GM12875 (cell line): Measurements from ENCODE around the gene SORCS1.

Experiments
- H3K4me3 ChIP-seq: one replicate; pipeline ENCODE4 v1.5.1; 2011; ENCODE audit warnings: low read depth, low read length, control low read depth
- TF ChIP-seq, protein P1 (sequence below): IDR thresholded peaks from 2 replicates; pipeline ENCODE4 v1.5.1; 2011; ENCODE audit warnings: low read depth, mild to moderate bottlenecking, control low read depth, inconsistent platforms, low read length, moderate library complexity, borderline replicate concordance; ENCODE audit not compliant: insufficient read depth

Gene SORCS1

DNA sequence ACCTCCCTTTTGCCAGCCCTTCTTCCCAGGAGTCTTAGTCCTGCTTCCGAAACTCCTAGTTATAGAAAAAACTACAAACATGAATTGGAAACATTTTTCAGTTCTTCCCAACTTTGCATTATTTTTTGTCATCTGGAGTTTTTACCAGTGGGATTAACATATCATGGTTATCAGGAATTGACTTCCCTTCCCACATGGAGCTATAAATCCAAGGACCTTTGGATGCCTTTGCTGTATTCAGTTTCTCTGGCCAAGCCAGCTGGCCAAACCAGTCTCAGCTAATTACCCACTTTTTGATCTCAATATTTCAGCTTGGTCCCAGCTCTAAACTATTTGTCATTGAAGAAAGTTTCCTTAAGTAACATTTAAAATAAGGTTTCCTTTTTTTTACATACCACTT is 570.6 kb downstream of the SORCS1 start:
- TF ChIP-seq, protein P1, sequence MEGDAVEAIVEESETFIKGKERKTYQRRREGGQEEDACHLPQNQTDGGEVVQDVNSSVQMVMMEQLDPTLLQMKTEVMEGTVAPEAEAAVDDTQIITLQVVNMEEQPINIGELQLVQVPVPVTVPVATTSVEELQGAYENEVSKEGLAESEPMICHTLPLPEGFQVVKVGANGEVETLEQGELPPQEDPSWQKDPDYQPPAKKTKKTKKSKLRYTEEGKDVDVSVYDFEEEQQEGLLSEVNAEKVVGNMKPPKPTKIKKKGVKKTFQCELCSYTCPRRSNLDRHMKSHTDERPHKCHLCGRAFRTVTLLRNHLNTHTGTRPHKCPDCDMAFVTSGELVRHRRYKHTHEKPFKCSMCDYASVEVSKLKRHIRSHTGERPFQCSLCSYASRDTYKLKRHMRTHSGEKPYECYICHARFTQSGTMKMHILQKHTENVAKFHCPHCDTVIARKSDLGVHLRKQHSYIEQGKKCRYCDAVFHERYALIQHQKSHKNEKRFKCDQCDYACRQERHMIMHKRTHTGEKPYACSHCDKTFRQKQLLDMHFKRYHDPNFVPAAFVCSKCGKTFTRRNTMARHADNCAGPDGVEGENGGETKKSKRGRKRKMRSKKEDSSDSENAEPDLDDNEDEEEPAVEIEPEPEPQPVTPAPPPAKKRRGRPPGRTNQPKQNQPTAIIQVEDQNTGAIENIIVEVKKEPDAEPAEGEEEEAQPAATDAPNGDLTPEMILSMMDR: no peak
- no peak overlapping the region for H3K4me3 ChIP-seq

DNA sequence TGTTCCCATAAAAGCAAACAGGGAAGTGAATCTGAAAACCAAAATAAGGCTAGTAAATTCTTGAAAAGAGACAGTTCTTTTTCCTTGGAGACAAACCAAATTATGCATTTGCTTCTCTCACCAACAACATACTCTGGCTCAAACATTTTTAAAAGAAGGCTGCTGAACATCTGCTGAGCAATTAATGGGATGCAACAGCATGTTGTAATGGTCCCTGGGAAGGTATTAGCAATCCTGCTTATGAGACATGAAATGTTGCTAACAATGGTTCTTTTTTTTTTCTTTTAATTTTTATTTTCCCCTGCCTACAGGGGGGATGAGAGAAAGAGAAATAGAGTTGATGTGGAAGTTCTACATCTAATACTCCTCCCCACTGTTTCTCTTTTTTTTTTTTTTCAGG is 572.1 kb downstream of the SORCS1 start:
- TF ChIP-seq, protein P1: no peak
- no peak overlapping the region for H3K4me3 ChIP-seq

DNA sequence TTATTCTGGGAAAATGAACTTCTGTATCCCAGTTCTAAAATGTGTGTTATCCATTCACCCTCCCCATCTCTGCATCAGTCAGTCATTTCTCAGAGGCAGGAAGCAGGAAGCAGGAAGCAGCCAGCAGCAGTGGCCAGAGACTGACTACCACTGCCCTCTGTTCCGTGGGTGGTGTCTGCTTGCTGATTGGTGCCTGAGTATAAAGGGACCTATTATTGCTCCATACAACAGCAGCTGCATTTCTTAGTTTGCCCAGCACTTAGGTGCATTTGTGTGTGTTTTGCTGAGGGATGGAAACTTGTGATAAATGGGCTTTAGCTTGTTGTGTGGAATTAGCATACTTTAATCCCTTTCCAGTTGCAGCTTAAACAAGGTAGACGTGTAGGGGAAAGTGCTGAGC is 582.2 kb downstream of the SORCS1 start:
- no peak overlapping the region for H3K4me3 ChIP-seq
- TF ChIP-seq, protein P1: no peak

DNA sequence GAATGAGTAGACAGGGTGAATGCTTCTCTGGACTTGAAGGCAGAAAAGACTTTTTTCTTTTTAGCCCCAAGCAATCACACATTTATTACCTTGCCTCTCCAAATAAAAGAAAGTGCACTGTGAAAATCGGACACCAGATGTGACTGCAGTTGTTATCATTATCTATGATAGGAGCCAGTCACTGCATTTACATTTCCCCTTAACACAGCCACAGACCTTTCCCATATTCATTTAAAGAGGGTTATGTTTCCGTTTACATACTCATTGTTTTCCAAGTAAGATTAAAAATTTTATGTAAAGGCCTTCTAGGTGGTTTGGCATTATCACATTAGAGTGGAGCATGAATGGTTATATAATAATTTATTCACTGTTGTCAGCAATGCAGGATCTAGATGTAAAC is 586.8 kb downstream of the SORCS1 start:
- H3K4me3 ChIP-seq: no peak overlapping the region
- TF ChIP-seq, protein P1: no peak

DNA sequence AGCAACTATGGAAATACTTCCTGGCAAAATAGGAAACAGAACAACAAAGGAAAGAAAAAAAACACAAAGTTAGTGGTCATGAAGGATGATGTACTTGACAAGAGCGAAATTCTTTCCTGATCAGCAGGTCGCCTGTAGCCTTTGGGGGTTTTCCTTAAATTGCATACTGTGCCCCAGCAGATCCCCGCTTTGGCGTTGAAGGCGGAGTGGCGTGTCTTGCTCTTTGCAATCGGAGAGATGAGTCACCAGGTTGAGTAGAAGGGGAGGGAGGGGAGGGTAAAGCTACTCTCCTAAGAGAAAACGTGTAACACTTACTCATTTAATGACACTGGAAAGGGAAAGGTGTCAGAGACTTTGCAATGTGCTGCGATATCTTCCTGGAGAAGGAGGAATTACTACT is 587.2 kb downstream of the SORCS1 start:
- H3K4me3 ChIP-seq: no peak overlapping the region

DNA sequence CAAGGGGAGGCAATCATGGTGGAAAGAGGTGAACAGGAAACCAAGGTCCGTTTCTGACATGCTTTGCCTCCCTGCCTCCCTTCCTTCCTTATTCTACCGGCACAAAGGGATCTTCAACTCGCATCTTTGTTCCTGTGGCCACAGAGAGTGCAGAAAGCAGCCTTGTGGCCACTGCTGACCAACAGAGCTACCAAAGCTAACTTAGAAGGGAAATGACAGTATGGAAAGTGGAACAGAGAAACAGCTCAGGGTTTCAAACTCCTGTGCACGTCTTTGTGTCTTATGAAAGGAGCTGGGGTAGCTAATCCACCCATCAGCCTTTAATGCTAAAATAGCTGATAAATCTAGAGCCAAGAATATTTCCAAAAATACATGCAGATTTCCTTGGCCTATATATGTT is 588.0 kb downstream of the SORCS1 start:
- TF ChIP-seq, protein P1: no peak

More for the DNA sequence above, 587.2 kb downstream of the SORCS1 start:
- TF ChIP-seq, protein P1: no peak

DNA sequence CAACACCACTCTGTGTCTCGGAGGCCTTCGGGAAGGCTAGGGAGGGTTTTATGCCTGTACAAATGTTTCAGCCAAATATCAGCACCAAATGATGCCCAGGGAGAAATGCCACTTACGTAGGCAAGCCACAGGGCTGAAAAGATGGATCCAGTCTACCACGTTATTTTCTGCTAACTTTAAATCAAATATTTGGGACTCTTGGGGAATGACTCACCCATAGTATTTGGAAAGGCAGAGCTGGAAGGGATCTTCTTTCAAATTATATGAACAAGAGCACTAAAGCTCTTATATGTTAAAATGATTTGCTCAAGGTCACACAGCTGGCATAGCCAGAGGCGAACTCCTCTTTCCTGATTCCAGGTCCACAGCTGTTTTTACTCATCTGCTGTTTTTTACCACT is 591.4 kb downstream of the SORCS1 start:
- TF ChIP-seq, protein P1: no peak
- no peak overlapping the region for H3K4me3 ChIP-seq

More for the DNA sequence above, 588.0 kb downstream of the SORCS1 start:
- H3K4me3 ChIP-seq: no peak overlapping the region
